DOHH2 (cell line): ENCODE measurements around the gene MAN1B1.

Experiments
- CTCF ChIP-seq: fragments of 200-600 bp; sonication (generic); IDR thresholded peaks from one replicate; pipeline ENCODE4 v1.5.1; 2014; ENCODE audit warnings: antibody characterized with exemption, mild to moderate bottlenecking, low read depth, low read length; ENCODE audit not compliant: poor library complexity, severe bottlenecking
- EZH2phosphoT487 ChIP-seq: fragments of 200-600 bp; sonication (generic); IDR thresholded peaks from 2 replicates; pipeline ENCODE4 v1.6.1; 2017; ENCODE audit warnings: borderline replicate concordance, mild to moderate bottlenecking, antibody characterized with exemption, low read length, moderate library complexity, mixed read lengths

GRCh38 chr9:137143459-137143858, 56.7 kb downstream of the MAN1B1 start:
- TF ChIP-seq EZH2phosphoT487 (no peak), CTCF (no peak)
